ENCODE results near the gene SEPTIN10.

- TF ChIP-seq CTCF (conservative IDR thresholded peaks at IDR 0.05; ENCODE audit: low read depth in 2 of 2) (peak in 1 of 2 experiments; percentile 20; a peak in 1 of 4 replicates), POLR2AphosphoS5 (IDR thresholded peaks at IDR 0.05; ENCODE audit: low read depth) (no peak)
Observed at GRCh38 chr2:109547280-109547679, 66.5 kb downstream of the SEPTIN10 start.
